22Rv1 (cell line): ENCODE results near the gene FLNA.
"Not testable (repeated sequence)": the region's sequence is repeated elsewhere in the genome, so short reads cannot be mapped to it uniquely, and the experiment has no call there.

Experiments
- CTCF ChIP-seq: fragments of 450-650 bp; IDR thresholded peaks from 2 replicates; pipeline ENCODE4 v1.5.1; 2017; ENCODE audit warnings: mild to moderate bottlenecking
- ZFX ChIP-seq: fragments of 450-650 bp; IDR thresholded peaks from 2 replicates; pipeline ENCODE4 v1.6.1; 2017; ENCODE audit warnings: antibody characterized with exemption, borderline replicate concordance

DNA sequence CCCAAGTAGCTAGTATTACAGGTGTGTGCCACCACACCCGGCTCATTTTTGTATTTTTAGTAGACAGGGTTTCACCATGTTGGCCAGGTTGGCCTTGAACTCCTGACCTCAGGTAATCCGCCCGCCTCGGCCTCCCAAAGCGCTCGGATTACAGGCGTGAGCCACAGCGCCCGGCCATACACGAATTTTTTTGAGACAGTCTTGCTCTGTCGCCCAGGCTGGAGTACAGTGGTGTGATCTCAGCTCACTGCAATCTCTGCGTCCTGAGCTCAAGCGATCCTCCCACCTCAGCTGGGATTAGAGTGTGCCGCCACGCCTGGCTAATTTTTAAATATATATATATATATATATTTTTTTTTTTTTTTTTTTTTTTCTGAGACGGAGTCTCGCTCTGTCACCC lies 21.9 kb upstream of the FLNA start:
- TF ChIP-seq CTCF, ZFX: not testable (repeated sequence)
